Measurements from ENCODE around the gene PRKAG2. TPM values are rescaled to one million over a fixed set of nuclear protein-coding genes. Genes with fewer than 3 reads are reported as not detected.

Gene PRKAG2
- total RNA-seq, 4 donors from 2014 or later, result 38.8 to 94.4 (median 73.2) TPM

DNA sequence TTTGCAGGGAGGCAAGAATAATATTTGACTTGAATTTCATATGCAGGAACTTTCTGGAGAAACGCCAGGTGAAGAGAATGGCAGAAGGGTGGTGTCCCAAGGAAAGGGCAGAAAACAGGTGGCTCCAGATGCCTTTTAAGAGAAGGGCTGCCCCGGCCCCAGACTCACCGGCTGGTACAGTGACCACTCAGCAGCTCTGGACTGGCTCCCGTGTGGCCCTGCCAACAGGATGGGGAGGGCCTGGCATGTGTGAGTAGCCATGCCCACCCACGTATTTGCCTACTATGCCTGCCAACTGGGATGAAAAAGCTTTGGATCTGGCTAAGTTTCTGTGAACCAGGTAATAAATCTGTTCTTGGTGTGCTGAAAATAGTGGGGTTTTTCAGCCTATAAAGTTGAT is 159.5 kb downstream of the PRKAG2 start:
- Histone ChIP-seq H3K4me1 (peaks cover 0 to 17% (median 0%) of the 10 kb centered on the region in 4 donors), H3K4me3 (no peak overlapping the region), H3K27me3 (no peaks in the 10 kb centered on the region), H3K27ac (no peak overlapping the region), H3K9me3 (no peaks in the 10 kb centered on the region), H3K36me3 (no peaks in the 10 kb centered on the region)
- TF ChIP-seq POLR2A (IDR thresholded peaks at IDR 0.05) (no peak), CTCF (IDR thresholded peaks at IDR 0.05) (no peak)
- DNase-seq, result no peak

DNA sequence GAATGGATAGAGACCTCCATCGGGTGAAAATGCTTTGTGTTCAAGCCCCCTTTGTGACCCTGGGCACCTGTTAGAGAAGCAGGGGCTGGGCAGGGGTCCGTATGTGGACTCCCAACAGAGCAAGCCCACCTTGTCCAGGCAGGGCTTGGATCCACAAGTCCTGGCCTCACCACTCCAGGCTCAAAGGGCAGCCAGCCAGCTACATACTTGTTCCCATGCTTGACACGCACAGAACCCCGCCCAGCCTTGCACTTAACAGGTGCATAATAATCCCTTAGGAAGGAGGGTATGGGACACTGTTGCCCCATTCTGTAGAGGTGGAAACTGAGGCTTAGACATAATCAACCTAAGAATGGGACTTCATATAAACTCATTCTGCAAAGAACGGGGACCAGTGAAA is 160.6 kb downstream of the PRKAG2 start:
- H3K4me1 ChIP-seq, result peaks cover 0 to 21% (median 0%) of the 10 kb centered on the region in 4 donors
- no peak for TF ChIP-seq POLR2A (IDR thresholded peaks at IDR 0.05)
- no peak for TF ChIP-seq CTCF (IDR thresholded peaks at IDR 0.05)
- no peak overlapping the region for H3K4me3 ChIP-seq
- peak overlapping the region in 3 of 4 donors; percentile 61 to 92 (median 80) for H3K27ac ChIP-seq
- no peaks in the 10 kb centered on the region for H3K36me3 ChIP-seq
- DNase-seq, result peak in 2 of 3 donors; percentile 81 to 88
- no peaks in the 10 kb centered on the region for H3K27me3 ChIP-seq
- no peaks in the 10 kb centered on the region for H3K9me3 ChIP-seq

DNA sequence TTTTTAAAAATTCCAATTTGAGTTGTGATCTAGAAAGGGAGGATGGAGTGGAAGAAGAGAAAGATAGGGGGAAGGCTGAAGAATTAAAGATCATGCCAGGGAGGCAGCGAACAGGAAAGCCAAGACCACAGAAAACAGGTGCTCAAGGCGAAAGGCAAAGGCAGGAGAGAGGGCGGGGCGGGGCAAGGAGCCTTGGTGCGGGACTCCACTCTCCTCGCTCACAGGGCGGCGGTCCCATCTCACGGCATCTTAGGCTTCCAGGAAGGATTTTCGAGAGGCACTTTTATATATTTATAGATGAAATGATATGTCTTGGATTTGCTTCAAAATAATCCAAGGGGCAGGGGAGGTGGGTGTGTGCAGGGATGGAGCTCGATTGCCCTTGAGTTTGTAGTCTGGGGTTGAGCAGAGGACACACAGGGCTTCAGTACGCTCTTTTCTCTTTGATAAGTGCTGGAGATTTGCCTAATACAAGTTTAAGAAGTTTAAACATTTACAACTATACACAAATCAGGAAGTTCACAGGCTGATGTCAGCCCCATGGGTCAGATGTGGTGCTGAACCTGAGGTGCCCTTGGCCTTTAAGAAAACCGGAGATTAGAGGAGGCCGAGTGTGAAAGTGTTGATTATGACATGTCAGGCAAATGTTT is 161.1 kb downstream of the PRKAG2 start:
- no peaks in the 10 kb centered on the region for H3K27me3 ChIP-seq
- peak in 2 of 3 donors; percentile 75 to 76 for DNase-seq
- TF ChIP-seq POLR2A (IDR thresholded peaks at IDR 0.05) (peak in 1 of 2 donors; percentile 38), CTCF (IDR thresholded peaks at IDR 0.05) (peak in 1 of 6 experiments; percentile 2)
- H3K4me1 ChIP-seq, result peaks cover 0 to 21% (median 0%) of the 10 kb centered on the region in 4 donors
- H3K36me3 ChIP-seq, result no peaks in the 10 kb centered on the region
- no peaks in the 10 kb centered on the region for H3K9me3 ChIP-seq
- no peak overlapping the region for H3K4me3 ChIP-seq
- peak overlapping the region in 3 of 4 donors; percentile 61 to 92 (median 80) for H3K27ac ChIP-seq

GRCh38 chr7:151714201-151714600 is 162.7 kb downstream of the PRKAG2 start:
- no peak for TF ChIP-seq CTCF (IDR thresholded peaks at IDR 0.05)
- TF ChIP-seq POLR2A (IDR thresholded peaks at IDR 0.05), result no peak
- H3K27me3 ChIP-seq, result no peaks in the 10 kb centered on the region
- no peaks in the 10 kb centered on the region for H3K9me3 ChIP-seq
- no peak overlapping the region for H3K27ac ChIP-seq
- H3K4me3 ChIP-seq, result no peak overlapping the region
- peaks cover 0 to 27% (median 2%) of the 10 kb centered on the region in 4 donors for H3K4me1 ChIP-seq
- no peak for DNase-seq
- no peaks in the 10 kb centered on the region for H3K36me3 ChIP-seq

- Histone ChIP-seq H3K36me3 (no peaks in the 10 kb centered on the region), H3K27ac (peak overlapping the region in 1 of 4 donors; percentile 94), H3K9me3 (no peaks in the 10 kb centered on the region), H3K27me3 (no peaks in the 10 kb centered on the region), H3K4me3 (no peak overlapping the region), H3K4me1 (peaks cover 0 to 27% (median 2%) of the 10 kb centered on the region in 4 donors)
- no peak for TF ChIP-seq CTCF (IDR thresholded peaks at IDR 0.05)
- no peak for TF ChIP-seq POLR2A (IDR thresholded peaks at IDR 0.05)
- no peak for DNase-seq
Measured at GRCh38 chr7:151712810-151713125, 164.1 kb downstream of the PRKAG2 start.

All from Peyer's patch (tissue), 4 donors.